ENCODE results near the gene DOCK2. TPM values are rescaled to one million over a fixed set of nuclear protein-coding genes. Genes with fewer than 3 reads are reported as not detected.

Gene DOCK2
- total RNA-seq, 1 experiment from 2014 or later: 4.6 TPM

DNA sequence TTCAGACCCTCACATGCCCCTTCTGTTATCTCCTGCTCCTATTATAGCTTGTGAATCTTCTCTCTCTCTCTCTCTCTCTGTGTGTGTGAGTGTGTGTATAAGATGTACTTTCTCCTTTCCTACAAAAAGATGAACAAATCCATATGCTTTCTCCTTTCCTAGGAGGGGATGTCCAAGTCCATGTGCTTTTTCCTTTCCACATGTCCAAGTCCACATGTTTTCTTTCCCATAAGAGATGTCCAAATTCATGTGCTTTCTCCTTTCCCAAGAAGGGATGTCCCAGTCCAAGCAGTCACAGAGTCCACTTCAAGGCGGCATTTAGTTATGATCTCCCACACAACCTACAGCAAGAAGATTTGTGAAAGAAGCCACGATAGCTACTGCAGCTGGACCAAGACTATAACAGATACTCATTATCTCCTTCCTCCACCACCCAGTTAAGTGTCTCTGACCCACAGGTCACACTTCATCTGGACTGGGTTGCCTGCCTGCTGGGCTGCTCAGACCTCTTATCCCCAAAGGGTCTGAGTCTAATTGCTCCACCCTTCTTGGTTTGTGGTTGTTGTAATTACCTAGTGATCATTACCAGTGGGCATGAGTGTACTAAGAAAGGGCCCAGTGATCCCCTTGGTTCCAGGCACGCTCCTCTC, 450.2 kb downstream of the DOCK2 start:
- Mint-ChIP-seq H3K36me3 (no peaks in the 10 kb centered on the region), H3K9me3 (no peaks in the 10 kb centered on the region; the same call in 1 of the 2 replicates), H3K4me3 (no peak overlapping the region), H3K27ac (no peak overlapping the region), H3K27me3 (ENCODE audit: low read depth) (no peaks in the 10 kb centered on the region; the same call in 1 of the 2 replicates), H3K4me1 (no peaks in the 10 kb centered on the region)
- POLR2A ChIA-PET: no interaction called here
- CTCF ChIA-PET: interaction anchor here (1.0 kb wide), 1 partner anchor 17 kb away, joined by 3 read pairs; no protein-coding TSS in a partner anchor
- ATAC-seq (no peak), DNase-seq (ENCODE audit: low spot score) (no peak)
- TF ChIP-seq, protein P1, sequence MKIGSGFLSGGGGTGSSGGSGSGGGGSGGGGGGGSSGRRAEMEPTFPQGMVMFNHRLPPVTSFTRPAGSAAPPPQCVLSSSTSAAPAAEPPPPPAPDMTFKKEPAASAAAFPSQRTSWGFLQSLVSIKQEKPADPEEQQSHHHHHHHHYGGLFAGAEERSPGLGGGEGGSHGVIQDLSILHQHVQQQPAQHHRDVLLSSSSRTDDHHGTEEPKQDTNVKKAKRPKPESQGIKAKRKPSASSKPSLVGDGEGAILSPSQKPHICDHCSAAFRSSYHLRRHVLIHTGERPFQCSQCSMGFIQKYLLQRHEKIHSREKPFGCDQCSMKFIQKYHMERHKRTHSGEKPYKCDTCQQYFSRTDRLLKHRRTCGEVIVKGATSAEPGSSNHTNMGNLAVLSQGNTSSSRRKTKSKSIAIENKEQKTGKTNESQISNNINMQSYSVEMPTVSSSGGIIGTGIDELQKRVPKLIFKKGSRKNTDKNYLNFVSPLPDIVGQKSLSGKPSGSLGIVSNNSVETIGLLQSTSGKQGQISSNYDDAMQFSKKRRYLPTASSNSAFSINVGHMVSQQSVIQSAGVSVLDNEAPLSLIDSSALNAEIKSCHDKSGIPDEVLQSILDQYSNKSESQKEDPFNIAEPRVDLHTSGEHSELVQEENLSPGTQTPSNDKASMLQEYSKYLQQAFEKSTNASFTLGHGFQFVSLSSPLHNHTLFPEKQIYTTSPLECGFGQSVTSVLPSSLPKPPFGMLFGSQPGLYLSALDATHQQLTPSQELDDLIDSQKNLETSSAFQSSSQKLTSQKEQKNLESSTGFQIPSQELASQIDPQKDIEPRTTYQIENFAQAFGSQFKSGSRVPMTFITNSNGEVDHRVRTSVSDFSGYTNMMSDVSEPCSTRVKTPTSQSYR (CRISPR knock-in tag; IDR thresholded peaks at IDR 0.05): no peak
- TF ChIP-seq, protein P2, sequence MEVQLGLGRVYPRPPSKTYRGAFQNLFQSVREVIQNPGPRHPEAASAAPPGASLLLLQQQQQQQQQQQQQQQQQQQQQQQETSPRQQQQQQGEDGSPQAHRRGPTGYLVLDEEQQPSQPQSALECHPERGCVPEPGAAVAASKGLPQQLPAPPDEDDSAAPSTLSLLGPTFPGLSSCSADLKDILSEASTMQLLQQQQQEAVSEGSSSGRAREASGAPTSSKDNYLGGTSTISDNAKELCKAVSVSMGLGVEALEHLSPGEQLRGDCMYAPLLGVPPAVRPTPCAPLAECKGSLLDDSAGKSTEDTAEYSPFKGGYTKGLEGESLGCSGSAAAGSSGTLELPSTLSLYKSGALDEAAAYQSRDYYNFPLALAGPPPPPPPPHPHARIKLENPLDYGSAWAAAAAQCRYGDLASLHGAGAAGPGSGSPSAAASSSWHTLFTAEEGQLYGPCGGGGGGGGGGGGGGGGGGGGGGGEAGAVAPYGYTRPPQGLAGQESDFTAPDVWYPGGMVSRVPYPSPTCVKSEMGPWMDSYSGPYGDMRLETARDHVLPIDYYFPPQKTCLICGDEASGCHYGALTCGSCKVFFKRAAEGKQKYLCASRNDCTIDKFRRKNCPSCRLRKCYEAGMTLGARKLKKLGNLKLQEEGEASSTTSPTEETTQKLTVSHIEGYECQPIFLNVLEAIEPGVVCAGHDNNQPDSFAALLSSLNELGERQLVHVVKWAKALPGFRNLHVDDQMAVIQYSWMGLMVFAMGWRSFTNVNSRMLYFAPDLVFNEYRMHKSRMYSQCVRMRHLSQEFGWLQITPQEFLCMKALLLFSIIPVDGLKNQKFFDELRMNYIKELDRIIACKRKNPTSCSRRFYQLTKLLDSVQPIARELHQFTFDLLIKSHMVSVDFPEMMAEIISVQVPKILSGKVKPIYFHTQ (CRISPR knock-in tag; IDR thresholded peaks at IDR 0.05): no peak
- TF ChIP-seq SMAD3 (CRISPR knock-in tag; IDR thresholded peaks at IDR 0.05; ENCODE audit: borderline replicate concordance) (no peak), CBFB (CRISPR knock-in tag; IDR thresholded peaks at IDR 0.05; ENCODE audit: low read depth) (no peak), FOXK1 (CRISPR knock-in tag; IDR thresholded peaks at IDR 0.05) (no peak), MYBL2 (CRISPR knock-in tag; IDR thresholded peaks at IDR 0.05) (no peak), OVOL2 (CRISPR knock-in tag; IDR thresholded peaks at IDR 0.05; ENCODE audit: borderline replicate concordance) (no peak), GRHL2 (CRISPR knock-in tag; IDR thresholded peaks at IDR 0.05; ENCODE audit: insufficient replicate concordance, severe bottlenecking) (no peak), ZNF138 (CRISPR knock-in tag; conservative IDR thresholded peaks at IDR 0.05) (no peak), ZNF671 (CRISPR knock-in tag; IDR thresholded peaks at IDR 0.05) (no peak)
- TF ChIP-seq, protein P3, sequence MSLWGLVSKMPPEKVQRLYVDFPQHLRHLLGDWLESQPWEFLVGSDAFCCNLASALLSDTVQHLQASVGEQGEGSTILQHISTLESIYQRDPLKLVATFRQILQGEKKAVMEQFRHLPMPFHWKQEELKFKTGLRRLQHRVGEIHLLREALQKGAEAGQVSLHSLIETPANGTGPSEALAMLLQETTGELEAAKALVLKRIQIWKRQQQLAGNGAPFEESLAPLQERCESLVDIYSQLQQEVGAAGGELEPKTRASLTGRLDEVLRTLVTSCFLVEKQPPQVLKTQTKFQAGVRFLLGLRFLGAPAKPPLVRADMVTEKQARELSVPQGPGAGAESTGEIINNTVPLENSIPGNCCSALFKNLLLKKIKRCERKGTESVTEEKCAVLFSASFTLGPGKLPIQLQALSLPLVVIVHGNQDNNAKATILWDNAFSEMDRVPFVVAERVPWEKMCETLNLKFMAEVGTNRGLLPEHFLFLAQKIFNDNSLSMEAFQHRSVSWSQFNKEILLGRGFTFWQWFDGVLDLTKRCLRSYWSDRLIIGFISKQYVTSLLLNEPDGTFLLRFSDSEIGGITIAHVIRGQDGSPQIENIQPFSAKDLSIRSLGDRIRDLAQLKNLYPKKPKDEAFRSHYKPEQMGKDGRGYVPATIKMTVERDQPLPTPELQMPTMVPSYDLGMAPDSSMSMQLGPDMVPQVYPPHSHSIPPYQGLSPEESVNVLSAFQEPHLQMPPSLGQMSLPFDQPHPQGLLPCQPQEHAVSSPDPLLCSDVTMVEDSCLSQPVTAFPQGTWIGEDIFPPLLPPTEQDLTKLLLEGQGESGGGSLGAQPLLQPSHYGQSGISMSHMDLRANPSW (CRISPR knock-in tag; conservative IDR thresholded peaks at IDR 0.05; ENCODE audit: low read depth): no peak
- TF ChIP-seq, protein P4, sequence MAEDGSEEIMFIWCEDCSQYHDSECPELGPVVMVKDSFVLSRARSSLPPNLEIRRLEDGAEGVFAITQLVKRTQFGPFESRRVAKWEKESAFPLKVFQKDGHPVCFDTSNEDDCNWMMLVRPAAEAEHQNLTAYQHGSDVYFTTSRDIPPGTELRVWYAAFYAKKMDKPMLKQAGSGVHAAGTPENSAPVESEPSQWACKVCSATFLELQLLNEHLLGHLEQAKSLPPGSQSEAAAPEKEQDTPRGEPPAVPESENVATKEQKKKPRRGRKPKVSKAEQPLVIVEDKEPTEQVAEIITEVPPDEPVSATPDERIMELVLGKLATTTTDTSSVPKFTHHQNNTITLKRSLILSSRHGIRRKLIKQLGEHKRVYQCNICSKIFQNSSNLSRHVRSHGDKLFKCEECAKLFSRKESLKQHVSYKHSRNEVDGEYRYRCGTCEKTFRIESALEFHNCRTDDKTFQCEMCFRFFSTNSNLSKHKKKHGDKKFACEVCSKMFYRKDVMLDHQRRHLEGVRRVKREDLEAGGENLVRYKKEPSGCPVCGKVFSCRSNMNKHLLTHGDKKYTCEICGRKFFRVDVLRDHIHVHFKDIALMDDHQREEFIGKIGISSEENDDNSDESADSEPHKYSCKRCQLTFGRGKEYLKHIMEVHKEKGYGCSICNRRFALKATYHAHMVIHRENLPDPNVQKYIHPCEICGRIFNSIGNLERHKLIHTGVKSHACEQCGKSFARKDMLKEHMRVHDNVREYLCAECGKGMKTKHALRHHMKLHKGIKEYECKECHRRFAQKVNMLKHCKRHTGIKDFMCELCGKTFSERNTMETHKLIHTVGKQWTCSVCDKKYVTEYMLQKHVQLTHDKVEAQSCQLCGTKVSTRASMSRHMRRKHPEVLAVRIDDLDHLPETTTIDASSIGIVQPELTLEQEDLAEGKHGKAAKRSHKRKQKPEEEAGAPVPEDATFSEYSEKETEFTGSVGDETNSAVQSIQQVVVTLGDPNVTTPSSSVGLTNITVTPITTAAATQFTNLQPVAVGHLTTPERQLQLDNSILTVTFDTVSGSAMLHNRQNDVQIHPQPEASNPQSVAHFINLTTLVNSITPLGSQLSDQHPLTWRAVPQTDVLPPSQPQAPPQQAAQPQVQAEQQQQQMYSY (CRISPR knock-in tag; IDR thresholded peaks at IDR 0.05): no peak
- TF ChIP-seq, protein P5, sequence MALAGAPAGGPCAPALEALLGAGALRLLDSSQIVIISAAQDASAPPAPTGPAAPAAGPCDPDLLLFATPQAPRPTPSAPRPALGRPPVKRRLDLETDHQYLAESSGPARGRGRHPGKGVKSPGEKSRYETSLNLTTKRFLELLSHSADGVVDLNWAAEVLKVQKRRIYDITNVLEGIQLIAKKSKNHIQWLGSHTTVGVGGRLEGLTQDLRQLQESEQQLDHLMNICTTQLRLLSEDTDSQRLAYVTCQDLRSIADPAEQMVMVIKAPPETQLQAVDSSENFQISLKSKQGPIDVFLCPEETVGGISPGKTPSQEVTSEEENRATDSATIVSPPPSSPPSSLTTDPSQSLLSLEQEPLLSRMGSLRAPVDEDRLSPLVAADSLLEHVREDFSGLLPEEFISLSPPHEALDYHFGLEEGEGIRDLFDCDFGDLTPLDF (CRISPR knock-in tag; IDR thresholded peaks at IDR 0.05): no peak
- TF ChIP-seq, protein P6, sequence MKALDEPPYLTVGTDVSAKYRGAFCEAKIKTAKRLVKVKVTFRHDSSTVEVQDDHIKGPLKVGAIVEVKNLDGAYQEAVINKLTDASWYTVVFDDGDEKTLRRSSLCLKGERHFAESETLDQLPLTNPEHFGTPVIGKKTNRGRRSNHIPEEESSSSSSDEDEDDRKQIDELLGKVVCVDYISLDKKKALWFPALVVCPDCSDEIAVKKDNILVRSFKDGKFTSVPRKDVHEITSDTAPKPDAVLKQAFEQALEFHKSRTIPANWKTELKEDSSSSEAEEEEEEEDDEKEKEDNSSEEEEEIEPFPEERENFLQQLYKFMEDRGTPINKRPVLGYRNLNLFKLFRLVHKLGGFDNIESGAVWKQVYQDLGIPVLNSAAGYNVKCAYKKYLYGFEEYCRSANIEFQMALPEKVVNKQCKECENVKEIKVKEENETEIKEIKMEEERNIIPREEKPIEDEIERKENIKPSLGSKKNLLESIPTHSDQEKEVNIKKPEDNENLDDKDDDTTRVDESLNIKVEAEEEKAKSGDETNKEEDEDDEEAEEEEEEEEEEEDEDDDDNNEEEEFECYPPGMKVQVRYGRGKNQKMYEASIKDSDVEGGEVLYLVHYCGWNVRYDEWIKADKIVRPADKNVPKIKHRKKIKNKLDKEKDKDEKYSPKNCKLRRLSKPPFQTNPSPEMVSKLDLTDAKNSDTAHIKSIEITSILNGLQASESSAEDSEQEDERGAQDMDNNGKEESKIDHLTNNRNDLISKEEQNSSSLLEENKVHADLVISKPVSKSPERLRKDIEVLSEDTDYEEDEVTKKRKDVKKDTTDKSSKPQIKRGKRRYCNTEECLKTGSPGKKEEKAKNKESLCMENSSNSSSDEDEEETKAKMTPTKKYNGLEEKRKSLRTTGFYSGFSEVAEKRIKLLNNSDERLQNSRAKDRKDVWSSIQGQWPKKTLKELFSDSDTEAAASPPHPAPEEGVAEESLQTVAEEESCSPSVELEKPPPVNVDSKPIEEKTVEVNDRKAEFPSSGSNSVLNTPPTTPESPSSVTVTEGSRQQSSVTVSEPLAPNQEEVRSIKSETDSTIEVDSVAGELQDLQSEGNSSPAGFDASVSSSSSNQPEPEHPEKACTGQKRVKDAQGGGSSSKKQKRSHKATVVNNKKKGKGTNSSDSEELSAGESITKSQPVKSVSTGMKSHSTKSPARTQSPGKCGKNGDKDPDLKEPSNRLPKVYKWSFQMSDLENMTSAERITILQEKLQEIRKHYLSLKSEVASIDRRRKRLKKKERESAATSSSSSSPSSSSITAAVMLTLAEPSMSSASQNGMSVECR (CRISPR knock-in tag; IDR thresholded peaks at IDR 0.05; ENCODE audit: borderline replicate concordance): no peak
- TF ChIP-seq, protein P7, sequence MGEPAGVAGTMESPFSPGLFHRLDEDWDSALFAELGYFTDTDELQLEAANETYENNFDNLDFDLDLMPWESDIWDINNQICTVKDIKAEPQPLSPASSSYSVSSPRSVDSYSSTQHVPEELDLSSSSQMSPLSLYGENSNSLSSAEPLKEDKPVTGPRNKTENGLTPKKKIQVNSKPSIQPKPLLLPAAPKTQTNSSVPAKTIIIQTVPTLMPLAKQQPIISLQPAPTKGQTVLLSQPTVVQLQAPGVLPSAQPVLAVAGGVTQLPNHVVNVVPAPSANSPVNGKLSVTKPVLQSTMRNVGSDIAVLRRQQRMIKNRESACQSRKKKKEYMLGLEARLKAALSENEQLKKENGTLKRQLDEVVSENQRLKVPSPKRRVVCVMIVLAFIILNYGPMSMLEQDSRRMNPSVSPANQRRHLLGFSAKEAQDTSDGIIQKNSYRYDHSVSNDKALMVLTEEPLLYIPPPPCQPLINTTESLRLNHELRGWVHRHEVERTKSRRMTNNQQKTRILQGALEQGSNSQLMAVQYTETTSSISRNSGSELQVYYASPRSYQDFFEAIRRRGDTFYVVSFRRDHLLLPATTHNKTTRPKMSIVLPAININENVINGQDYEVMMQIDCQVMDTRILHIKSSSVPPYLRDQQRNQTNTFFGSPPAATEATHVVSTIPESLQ (CRISPR knock-in tag; IDR thresholded peaks at IDR 0.05): no peak

Measured in WTC11 (cell line).